K562 (cell line): ENCODE measurements around the gene DNAAF3. TPM values are rescaled to one million over a fixed set of nuclear protein-coding genes. Genes with fewer than 3 reads are reported as not detected.
A peak's percentile ranks its signal among the peaks of the same experiment; 100 is the strongest.

Source experiments
- CBX1 ChIP-seq: sonication (generic); IDR thresholded peaks from 2 replicates; pipeline ENCODE4 v1.6.1; 2016; ENCODE audit warnings: antibody characterized with exemption, low read depth, mild to moderate bottlenecking
- HNRNPH1 ChIP-seq: fragments of 200-400 bp; formaldehyde crosslinking; optimal IDR thresholded peaks from 2 replicates; pipeline ENCODE3; 2017; ENCODE audit warnings: low read depth, mild to moderate bottlenecking, low read length, moderate library complexity
- MYC ChIP-seq, 2 experiments: fragments of 250-450 bp in 1 of 2; sonication (Bioruptor Pico) in 1 of 2; IDR thresholded peaks; 2 replicates each; pipeline versions ENCODE4 v1.5.1 to v1.6.1; 2012 to 2021; ENCODE audit warnings: low read depth in 2 of 2, borderline replicate concordance in 1 of 2, improper control_type of control experiment in 1 of 2, low read length in 1 of 2, mild to moderate bottlenecking in 1 of 2, moderate library complexity in 1 of 2
- NFXL1 ChIP-seq: fragments of 450-650 bp; formaldehyde crosslinking; IDR thresholded peaks from 2 replicates; pipeline ENCODE4 v1.4.0; 2021; ENCODE audit warnings: mild to moderate bottlenecking
- PTRF ChIP-seq: fragments of 450-650 bp; IDR thresholded peaks from 2 replicates; pipeline ENCODE4 v1.6.1; 2016; ENCODE audit warnings: mild to moderate bottlenecking, missing genetic modification characterization, missing compliant biosample characterization
- RCOR1 ChIP-seq, 2 experiments: IDR thresholded peaks; 2 replicates each; pipeline ENCODE4 v1.6.1; 2012; ENCODE audit warnings: low read depth in 2 of 2, low read length in 2 of 2, borderline replicate concordance in 1 of 2, improper control_type of control experiment in 1 of 2
- SPI1 ChIP-seq: IDR thresholded peaks from 2 replicates; pipeline ENCODE4 v1.6.1; 2011; ENCODE audit warnings: low read depth, low read length, control low read depth, borderline replicate concordance
- SRSF7 ChIP-seq: fragments of 200-400 bp; formaldehyde crosslinking; optimal IDR thresholded peaks from 2 replicates; pipeline ENCODE3; 2017; ENCODE audit warnings: mild to moderate bottlenecking, low read depth, low read length
- TAF9B ChIP-seq: fragments of 450-650 bp; IDR thresholded peaks from 2 replicates; pipeline ENCODE4 v1.6.1; 2018; ENCODE audit warnings: mild to moderate bottlenecking; ENCODE audit not compliant: partially characterized antibody
- WHSC1 ChIP-seq: IDR thresholded peaks from one replicate; pipeline ENCODE4 v1.6.1; 2012; ENCODE audit warnings: low read length, control low read depth, inconsistent platforms
- ZKSCAN1 ChIP-seq: fragments of 150-350 bp; IDR thresholded peaks from 2 replicates; pipeline ENCODE4 v1.6.1; 2016; ENCODE audit warnings: low read depth, low read length
- ZNF436 ChIP-seq: fragments of 250-450, 450-650 bp; sonication (Bioruptor Pico); formaldehyde crosslinking; IDR thresholded peaks from 2 replicates; pipeline ENCODE4 v1.7.0; 2020; ENCODE audit warnings: mild to moderate bottlenecking
- polyA plus RNA-seq, 8 experiments: library from polyadenylated mRNA; depleted of rRNA in 4 of 8; stranded (reverse) in 5 of 8; unstranded in 3 of 8; fragments of >200 nt; fragmentation: Nextera tagmentation in 2 of 8; fragmentation: Illumina TruSeq in 1 of 8; extraction: Ambion mirVana in 2 of 8; extraction: Trizol in 1 of 8; gene quantifications; 2 replicates each; pipeline versions ENCODE4 v1.2.1 to v1.2.3, GENCODE V29; 2011 to 2014; ENCODE audit warnings: inconsistent platforms in 1 of 8, missing spikeins in 1 of 8
- total RNA-seq, 7 experiments: library from RNA; depleted of rRNA in 6 of 7; stranded (reverse); fragments of >200 nt in 6 of 7; fragmentation: Illumina TruSeq in 2 of 7; extraction: Trizol in 2 of 7; gene quantifications; 2 replicates each; pipeline versions ENCODE4 v1.2.1 to v1.2.3, GENCODE V29; 2011 to 2021; ENCODE audit warnings: low replicate concordance in 1 of 7
- TF ChIP-seq, protein P1 (sequence below): fragments of 450-650 bp; IDR thresholded peaks from 2 replicates; pipeline ENCODE4 v1.6.1; 2016; ENCODE audit warnings: borderline replicate concordance
- TF ChIP-seq, protein P2 (sequence below): fragments of 450-650 bp; IDR thresholded peaks from 2 replicates; pipeline ENCODE4 v1.6.1; 2016; ENCODE audit warnings: mild to moderate bottlenecking, moderate library complexity

The DNAAF3 gene
- total and polyA plus RNA-seq, 9 of the 15 experiments (the other 6 are each of a cell fraction or from before 2014, with no cell fraction given), result 21.6 to 61.5 (median 43.0) TPM

DNA sequence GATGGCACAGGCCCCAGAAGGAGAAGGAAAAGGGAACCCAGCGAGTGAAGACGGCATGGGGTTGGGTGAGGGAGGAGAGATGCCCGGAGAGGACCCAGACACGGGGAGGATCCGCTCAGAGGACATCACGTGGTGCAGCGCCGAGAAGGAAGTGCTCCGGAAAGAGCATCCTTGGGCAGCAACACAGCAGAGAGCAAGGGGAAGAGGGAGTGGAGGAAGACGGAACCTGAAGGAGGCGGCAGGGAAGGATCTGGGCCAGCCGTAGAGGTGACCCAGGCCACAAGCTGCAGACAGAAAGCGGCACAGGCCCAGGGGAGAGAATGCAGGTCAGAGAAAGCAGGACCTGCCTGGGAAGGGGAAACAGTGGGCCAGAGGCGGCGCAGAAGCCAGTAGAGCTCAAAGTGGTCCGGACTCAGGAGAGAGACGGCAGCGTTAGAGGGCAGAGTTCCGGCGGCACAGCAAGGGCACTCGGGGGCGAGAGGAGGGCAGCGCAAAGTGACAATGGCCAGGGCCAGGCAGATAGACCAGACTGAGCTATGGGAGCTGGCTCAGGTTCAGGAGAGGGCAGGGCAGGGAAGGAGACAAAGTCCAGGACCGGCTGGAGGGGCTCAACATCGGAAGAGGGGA, 50.1 kb downstream of the DNAAF3 start (continued):
- TF ChIP-seq, protein P1, sequence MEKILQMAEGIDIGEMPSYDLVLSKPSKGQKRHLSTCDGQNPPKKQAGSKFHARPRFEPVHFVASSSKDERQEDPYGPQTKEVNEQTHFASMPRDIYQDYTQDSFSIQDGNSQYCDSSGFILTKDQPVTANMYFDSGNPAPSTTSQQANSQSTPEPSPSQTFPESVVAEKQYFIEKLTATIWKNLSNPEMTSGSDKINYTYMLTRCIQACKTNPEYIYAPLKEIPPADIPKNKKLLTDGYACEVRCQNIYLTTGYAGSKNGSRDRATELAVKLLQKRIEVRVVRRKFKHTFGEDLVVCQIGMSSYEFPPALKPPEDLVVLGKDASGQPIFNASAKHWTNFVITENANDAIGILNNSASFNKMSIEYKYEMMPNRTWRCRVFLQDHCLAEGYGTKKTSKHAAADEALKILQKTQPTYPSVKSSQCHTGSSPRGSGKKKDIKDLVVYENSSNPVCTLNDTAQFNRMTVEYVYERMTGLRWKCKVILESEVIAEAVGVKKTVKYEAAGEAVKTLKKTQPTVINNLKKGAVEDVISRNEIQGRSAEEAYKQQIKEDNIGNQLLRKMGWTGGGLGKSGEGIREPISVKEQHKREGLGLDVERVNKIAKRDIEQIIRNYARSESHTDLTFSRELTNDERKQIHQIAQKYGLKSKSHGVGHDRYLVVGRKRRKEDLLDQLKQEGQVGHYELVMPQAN, result 0 out of 2 replicates have a peak, but pooled peaks have one; percentile 28
- TF ChIP-seq MYC (IDR thresholded peaks at IDR 0.05; ENCODE audit: low read depth, low read length) (no peak), MYC (CRISPR knock-in tag; IDR thresholded peaks at IDR 0.05; ENCODE audit: borderline replicate concordance, low read depth) (no peak), PTRF (tag) (no peak), SRSF7 (no peak), NFXL1 (no peak), WHSC1 (no peak), ZNF436 (CRISPR knock-in tag) (no peak), ZKSCAN1 (0 out of 2 replicates have a peak, but pooled peaks have one; percentile 26), TAF9B (no peak), CBX1 (no peak), RCOR1 (IDR thresholded peaks at IDR 0.05; ENCODE audit: borderline replicate concordance in 1 of 2, low read depth in 2 of 2, low read length in 2 of 2) (peak in 1 of 2 experiments; percentile 88; a peak in 2 of 4 replicates), SPI1 (peak; percentile 89), HNRNPH1 (no peak)
- TF ChIP-seq, protein P2, sequence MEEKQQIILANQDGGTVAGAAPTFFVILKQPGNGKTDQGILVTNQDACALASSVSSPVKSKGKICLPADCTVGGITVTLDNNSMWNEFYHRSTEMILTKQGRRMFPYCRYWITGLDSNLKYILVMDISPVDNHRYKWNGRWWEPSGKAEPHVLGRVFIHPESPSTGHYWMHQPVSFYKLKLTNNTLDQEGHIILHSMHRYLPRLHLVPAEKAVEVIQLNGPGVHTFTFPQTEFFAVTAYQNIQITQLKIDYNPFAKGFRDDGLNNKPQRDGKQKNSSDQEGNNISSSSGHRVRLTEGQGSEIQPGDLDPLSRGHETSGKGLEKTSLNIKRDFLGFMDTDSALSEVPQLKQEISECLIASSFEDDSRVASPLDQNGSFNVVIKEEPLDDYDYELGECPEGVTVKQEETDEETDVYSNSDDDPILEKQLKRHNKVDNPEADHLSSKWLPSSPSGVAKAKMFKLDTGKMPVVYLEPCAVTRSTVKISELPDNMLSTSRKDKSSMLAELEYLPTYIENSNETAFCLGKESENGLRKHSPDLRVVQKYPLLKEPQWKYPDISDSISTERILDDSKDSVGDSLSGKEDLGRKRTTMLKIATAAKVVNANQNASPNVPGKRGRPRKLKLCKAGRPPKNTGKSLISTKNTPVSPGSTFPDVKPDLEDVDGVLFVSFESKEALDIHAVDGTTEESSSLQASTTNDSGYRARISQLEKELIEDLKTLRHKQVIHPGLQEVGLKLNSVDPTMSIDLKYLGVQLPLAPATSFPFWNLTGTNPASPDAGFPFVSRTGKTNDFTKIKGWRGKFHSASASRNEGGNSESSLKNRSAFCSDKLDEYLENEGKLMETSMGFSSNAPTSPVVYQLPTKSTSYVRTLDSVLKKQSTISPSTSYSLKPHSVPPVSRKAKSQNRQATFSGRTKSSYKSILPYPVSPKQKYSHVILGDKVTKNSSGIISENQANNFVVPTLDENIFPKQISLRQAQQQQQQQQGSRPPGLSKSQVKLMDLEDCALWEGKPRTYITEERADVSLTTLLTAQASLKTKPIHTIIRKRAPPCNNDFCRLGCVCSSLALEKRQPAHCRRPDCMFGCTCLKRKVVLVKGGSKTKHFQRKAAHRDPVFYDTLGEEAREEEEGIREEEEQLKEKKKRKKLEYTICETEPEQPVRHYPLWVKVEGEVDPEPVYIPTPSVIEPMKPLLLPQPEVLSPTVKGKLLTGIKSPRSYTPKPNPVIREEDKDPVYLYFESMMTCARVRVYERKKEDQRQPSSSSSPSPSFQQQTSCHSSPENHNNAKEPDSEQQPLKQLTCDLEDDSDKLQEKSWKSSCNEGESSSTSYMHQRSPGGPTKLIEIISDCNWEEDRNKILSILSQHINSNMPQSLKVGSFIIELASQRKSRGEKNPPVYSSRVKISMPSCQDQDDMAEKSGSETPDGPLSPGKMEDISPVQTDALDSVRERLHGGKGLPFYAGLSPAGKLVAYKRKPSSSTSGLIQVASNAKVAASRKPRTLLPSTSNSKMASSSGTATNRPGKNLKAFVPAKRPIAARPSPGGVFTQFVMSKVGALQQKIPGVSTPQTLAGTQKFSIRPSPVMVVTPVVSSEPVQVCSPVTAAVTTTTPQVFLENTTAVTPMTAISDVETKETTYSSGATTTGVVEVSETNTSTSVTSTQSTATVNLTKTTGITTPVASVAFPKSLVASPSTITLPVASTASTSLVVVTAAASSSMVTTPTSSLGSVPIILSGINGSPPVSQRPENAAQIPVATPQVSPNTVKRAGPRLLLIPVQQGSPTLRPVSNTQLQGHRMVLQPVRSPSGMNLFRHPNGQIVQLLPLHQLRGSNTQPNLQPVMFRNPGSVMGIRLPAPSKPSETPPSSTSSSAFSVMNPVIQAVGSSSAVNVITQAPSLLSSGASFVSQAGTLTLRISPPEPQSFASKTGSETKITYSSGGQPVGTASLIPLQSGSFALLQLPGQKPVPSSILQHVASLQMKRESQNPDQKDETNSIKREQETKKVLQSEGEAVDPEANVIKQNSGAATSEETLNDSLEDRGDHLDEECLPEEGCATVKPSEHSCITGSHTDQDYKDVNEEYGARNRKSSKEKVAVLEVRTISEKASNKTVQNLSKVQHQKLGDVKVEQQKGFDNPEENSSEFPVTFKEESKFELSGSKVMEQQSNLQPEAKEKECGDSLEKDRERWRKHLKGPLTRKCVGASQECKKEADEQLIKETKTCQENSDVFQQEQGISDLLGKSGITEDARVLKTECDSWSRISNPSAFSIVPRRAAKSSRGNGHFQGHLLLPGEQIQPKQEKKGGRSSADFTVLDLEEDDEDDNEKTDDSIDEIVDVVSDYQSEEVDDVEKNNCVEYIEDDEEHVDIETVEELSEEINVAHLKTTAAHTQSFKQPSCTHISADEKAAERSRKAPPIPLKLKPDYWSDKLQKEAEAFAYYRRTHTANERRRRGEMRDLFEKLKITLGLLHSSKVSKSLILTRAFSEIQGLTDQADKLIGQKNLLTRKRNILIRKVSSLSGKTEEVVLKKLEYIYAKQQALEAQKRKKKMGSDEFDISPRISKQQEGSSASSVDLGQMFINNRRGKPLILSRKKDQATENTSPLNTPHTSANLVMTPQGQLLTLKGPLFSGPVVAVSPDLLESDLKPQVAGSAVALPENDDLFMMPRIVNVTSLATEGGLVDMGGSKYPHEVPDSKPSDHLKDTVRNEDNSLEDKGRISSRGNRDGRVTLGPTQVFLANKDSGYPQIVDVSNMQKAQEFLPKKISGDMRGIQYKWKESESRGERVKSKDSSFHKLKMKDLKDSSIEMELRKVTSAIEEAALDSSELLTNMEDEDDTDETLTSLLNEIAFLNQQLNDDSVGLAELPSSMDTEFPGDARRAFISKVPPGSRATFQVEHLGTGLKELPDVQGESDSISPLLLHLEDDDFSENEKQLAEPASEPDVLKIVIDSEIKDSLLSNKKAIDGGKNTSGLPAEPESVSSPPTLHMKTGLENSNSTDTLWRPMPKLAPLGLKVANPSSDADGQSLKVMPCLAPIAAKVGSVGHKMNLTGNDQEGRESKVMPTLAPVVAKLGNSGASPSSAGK, result no peak
